ENCODE measurements around the gene GNG7. TPM values are rescaled to one million over a fixed set of nuclear protein-coding genes. Genes with fewer than 3 reads are reported as not detected.

Gene GNG7
- polyA plus RNA-seq, 3 donors: 1.1 to 1.6 (median 1.3) TPM

GRCh38 chr19:2553510-2553909 lies 149.0 kb downstream of the GNG7 start:
- Histone ChIP-seq H2AFZ (ENCODE audit: insufficient read depth, low read depth, low read length, poor library complexity, severe bottlenecking) (no peak overlapping the region), H3K4me2 (replicated peaks; ENCODE audit: extremely low read depth, low read length, poor library complexity, severe bottlenecking) (peak overlapping the region; percentile 75), H3K4me1 (ENCODE audit: control insufficient read depth in 1 of 2, insufficient read depth in 2 of 2, low read length in 2 of 2) (peaks cover 37 to 42% of the 10 kb centered on the region in 2 donors), H3K9ac (ENCODE audit: insufficient read depth, low read length, poor library complexity, severe bottlenecking) (no peak overlapping the region), H3K27ac (ENCODE audit: low read depth in 1 of 2, low read length in 2 of 2) (no peak overlapping the region), H3K79me2 (ENCODE audit: insufficient read depth, low read length) (no peaks in the 10 kb centered on the region), H3K9me3 (replicated peaks in 1 of 2; ENCODE audit: control insufficient read depth in 1 of 2, insufficient read depth in 1 of 2, low read length in 2 of 2) (no peaks in the 10 kb centered on the region), H3K27me3 (ENCODE audit: control insufficient read depth in 2 of 2, insufficient read depth in 2 of 2, low read length in 2 of 2) (no peaks in the 10 kb centered on the region), H3K4me3 (replicated peaks in 1 of 3; ENCODE audit: low read depth in 2 of 3, low read length in 3 of 3) (peak overlapping the region in 1 of 3 experiments; percentile 72), H4K20me1 (ENCODE audit: insufficient read depth, low read length) (no peaks in the 10 kb centered on the region), H3K36me3 (replicated peaks in 1 of 2; ENCODE audit: control insufficient read depth in 1 of 2, insufficient read depth in 2 of 2, low read length in 2 of 2) (no peaks in the 10 kb centered on the region)
- TF ChIP-seq CTCF (IDR thresholded peaks at IDR 0.05): no peak
- no peak overlapping the region for H3K27ac Mint-ChIP-seq
- H3K9me3 Mint-ChIP-seq: peaks cover 0 to 3% (median 0%) of the 10 kb centered on the region in 7 donors
- intact Hi-C loops (cut with micrococcal nuclease): no loop called here
- no CpG with 5 or more reads among the region's 4 CpGs for WGBS (ENCODE audit: insufficient coverage)
- no peaks in the 10 kb centered on the region for H3K36me3 Mint-ChIP-seq
- H3K4me1 Mint-ChIP-seq: peaks cover 44% of the 10 kb centered on the region
- H3K4me3 Mint-ChIP-seq: no peak overlapping the region
- no peak for DNase-seq
- peaks cover 0 to 5% (median 0%) of the 10 kb centered on the region in 3 donors for H3K27me3 Mint-ChIP-seq (ENCODE audit: low read depth in 3 of 3)

GRCh38 chr19:2552859-2553258 lies 149.6 kb downstream of the GNG7 start:
- peak overlapping the region; percentile 89 to 97 (median 95) for H3K27ac Mint-ChIP-seq
- H3K27me3 Mint-ChIP-seq (ENCODE audit: low read depth in 3 of 3): peaks cover 0 to 6% (median 0%) of the 10 kb centered on the region in 3 donors
- peaks cover 37 to 44% of the 10 kb centered on the region in 2 donors for H3K4me1 ChIP-seq (ENCODE audit: control insufficient read depth in 1 of 2, insufficient read depth in 2 of 2, low read length in 2 of 2)
- no peaks in the 10 kb centered on the region for H3K36me3 Mint-ChIP-seq
- no peaks in the 10 kb centered on the region for H3K79me2 ChIP-seq (ENCODE audit: insufficient read depth, low read length)
- H3K4me1 Mint-ChIP-seq: peaks cover 44% of the 10 kb centered on the region
- peaks cover 0 to 3% (median 0%) of the 10 kb centered on the region in 7 donors for H3K9me3 Mint-ChIP-seq
- no peak for TF ChIP-seq CTCF (IDR thresholded peaks at IDR 0.05)
- intact Hi-C loops (cut with micrococcal nuclease): no loop called here
- peak overlapping the region; percentile 48 for H2AFZ ChIP-seq (ENCODE audit: insufficient read depth, low read depth, low read length, poor library complexity, severe bottlenecking)
- no peaks in the 10 kb centered on the region for H3K9me3 ChIP-seq (replicated peaks in 1 of 2; ENCODE audit: control insufficient read depth in 1 of 2, insufficient read depth in 1 of 2, low read length in 2 of 2)
- no peaks in the 10 kb centered on the region for H4K20me1 ChIP-seq (ENCODE audit: insufficient read depth, low read length)
- H3K4me3 Mint-ChIP-seq: peak overlapping the region; percentile 65 to 79
- peak; percentile 73 to 92 (median 84) for DNase-seq
- H3K36me3 ChIP-seq (replicated peaks in 1 of 2; ENCODE audit: control insufficient read depth in 1 of 2, insufficient read depth in 2 of 2, low read length in 2 of 2): no peaks in the 10 kb centered on the region
- H3K9ac ChIP-seq (ENCODE audit: insufficient read depth, low read length, poor library complexity, severe bottlenecking): peak overlapping the region; percentile 34
- 0% methylated on average over 6 of the region's 11 CpGs for WGBS (ENCODE audit: insufficient coverage)
- no peaks in the 10 kb centered on the region for H3K27me3 ChIP-seq (ENCODE audit: control insufficient read depth in 2 of 2, insufficient read depth in 2 of 2, low read length in 2 of 2)
- peak overlapping the region; percentile 23 to 72 (median 26) for H3K4me3 ChIP-seq (replicated peaks in 1 of 3; ENCODE audit: low read depth in 2 of 3, low read length in 3 of 3)
- peak overlapping the region; percentile 81 to 84 for H3K27ac ChIP-seq (ENCODE audit: low read depth in 1 of 2, low read length in 2 of 2)
- peak overlapping the region; percentile 75 for H3K4me2 ChIP-seq (replicated peaks; ENCODE audit: extremely low read depth, low read length, poor library complexity, severe bottlenecking)
